HT1080 (cell line): ENCODE results near the gene WNT5A. TPM values are rescaled to one million over a fixed set of nuclear protein-coding genes. Genes with fewer than 3 reads are reported as not detected.
A peak's percentile ranks its signal among the peaks of the same experiment; 100 is the strongest.

Experiments
- DNase-seq: peaks from one replicate; pipeline ENCODE4 v3.0.0-alpha.2; 2015; ENCODE audit warnings: low read depth
- polyA plus RNA-seq, 2 experiments: library from polyadenylated mRNA; depleted of rRNA; stranded (reverse); fragments of >200 nt; gene quantifications; 2 replicates each; pipeline ENCODE4 v1.2.3, GENCODE V29; 2015
- total RNA-seq: library from RNA; depleted of rRNA; stranded (reverse); fragments of >200 nt; shearing (Covaris generic); gene quantifications from 2 replicates; pipeline ENCODE4 v1.2.3, GENCODE V29; 2014; rRNA removed

Gene WNT5A
- 5.8 and 9.9 TPM in 2 replicates for total RNA-seq
- polyA plus RNA-seq (2015; cell fraction: cytosol; rRNA removed) = 15.3 and 21.6 TPM in 2 replicates
- 45.6 and 49.0 TPM in 2 replicates for polyA plus RNA-seq (2015; cell fraction: nucleus; rRNA removed)

DNA sequence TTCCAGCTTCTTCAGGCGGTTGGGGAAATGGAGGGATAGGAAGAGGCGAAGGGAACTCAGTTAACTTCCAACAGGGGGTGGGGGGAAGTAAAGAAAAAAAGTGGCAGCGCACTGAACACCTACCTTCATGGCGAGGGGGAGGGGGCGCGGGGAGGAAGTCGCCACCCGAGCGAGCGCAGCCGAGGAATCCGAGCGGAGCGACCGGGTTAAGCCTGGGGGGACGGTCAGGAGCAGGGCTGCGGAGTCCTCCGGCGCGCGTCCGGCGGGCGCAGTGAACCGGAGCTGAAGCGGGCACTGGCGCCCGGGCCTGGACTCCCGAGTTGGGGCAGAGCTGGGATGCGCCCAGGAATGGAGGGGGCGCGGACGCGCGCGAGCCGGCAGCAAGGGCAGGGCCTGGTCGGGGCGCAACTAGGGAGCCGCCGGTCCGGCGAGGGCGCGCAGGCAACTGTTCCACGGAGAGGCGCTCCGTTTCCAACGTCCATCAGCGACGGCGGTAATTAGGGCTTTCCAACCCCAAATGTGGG is at the start of gene WNT5A:
Gene WNT5A (minus strand): TSS at position 450 of the 524 bp plus-strand sequence. CDS start 321 bp downstream, at position 129.
- DNase-seq = peak; percentile 47

DNA sequence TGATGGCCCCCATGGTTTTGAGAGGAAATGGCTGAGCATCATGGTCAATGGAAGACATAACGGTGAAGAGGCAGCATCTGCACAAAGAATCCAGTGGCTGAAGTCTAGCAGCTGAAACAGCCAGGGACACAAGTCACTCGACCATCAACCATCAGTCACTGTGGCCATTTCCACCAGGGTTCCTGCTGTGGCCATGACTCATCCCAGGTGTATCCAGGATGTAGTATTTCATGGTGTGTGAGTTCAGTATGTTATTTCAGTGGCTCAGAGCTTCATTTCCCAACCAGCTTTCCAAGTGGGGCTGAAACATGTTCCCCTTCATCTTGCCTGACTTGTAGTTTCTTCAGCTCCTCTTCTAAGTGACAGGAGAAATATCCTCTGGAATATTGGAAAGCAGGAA is 47.8 kb upstream of the WNT5A start:
- peak; percentile 31 for DNase-seq

DNA sequence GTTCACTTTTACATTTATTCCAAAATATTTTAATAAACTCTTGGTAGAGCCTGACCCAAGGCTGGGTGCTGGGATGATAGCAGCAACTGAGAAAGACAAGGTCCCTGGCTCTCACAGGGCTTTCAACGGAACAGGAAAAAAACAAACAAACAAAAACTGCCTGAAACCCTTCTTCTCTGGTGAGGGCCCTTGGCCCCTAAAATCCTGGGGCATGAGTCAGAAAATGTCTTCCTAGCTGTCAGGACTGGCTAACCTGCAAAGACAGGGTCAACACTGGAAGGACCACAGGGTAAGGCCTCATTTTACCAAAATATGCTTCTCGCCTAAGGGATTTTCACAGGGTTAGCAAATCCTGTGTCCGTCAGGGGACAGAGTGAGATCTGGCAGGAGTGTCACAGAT is 45.7 kb upstream of the WNT5A start:
- DNase-seq = no peak

DNA sequence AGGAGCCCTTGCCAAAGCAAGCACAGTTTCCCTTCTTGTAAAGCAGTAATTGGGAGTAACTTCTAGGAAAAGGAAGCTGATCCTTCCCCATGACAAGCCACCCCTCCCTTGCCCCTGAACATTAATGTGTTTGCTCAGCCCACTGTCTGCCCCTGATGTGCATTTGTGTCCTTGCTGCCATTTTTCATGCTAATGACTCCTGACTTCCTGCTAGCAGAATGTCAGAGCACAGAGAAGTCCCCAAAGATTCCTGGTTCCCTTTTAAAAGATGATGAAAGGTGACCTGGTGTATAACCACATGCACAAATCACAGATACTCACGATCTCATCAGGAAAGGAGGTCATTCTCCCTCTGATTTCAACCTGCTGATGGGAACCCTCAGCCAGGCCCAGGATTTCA is 44.2 kb upstream of the WNT5A start:
- no peak for DNase-seq

DNA sequence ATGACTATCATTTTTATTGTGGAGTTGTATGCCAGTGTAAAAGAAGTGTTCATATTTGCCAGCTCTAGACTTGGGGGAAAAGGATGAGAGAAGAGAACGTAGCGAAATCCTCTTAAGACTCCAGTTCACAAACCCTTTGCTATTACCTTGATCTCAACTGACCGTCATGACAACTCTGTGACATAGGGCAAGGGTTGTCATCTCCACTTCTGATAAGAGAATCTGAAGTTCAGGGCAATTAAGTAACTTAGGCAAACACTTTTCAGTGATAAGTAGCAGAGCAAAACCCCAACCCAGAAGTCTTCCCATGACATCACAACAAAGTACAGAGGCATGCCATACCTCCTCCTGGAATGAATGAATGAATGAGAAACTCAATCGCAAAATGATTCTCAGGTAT is 40.3 kb upstream of the WNT5A start:
- DNase-seq = no peak

DNA sequence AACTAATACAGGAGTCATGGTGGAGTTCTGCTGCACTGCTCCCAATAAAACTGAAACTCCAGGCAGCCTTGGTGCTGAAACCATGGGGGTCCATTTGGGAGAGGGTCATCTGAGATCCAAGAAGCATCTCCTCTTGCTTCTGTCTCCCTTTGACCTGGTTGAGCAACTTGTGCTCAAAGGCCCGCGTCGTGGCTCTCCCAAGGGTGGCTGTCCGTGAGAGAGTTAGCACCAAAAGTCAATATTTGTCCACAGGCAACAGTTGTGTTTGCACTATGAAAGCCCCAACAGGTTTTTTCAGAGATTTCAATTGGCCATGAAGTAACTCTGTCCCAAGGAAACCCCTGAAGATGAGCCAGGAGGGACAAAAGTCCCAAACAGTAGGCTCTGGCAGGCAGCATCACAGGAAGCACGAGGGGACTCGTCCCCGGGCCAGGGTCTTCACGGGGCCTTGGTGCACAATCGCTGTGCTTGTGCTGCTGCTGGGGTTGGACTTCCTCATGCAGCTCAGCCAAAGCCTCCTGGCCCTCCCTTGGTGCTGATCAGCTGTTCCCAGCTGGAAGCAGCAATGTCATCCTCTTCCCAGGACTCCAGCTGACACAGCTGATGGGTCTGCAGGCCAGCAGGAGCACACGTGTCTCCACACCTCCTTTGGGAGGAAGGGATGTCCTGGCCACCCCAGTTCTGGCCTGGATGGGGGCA is 39.4 kb upstream of the WNT5A start:
- no peak for DNase-seq

DNA sequence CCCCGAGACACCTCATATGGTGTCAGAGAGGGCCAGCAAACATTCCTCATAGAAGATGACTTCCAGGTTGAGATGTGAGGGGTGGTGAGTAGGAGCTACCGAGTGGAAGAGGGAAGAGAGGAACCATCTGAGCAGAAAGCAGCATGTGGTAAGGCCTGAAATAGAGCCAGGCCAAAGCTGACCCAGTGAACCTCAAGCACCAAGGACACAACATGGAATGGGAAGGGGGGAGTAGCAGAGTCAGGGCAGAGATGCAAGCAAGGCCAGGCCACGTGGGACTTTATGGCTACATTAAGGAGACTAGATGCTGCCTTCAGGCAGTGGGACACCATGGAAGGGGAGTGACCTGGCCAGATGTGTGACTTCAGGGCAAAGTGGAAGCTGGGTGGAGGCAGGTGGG is 38.3 kb upstream of the WNT5A start:
- no peak for DNase-seq

DNA sequence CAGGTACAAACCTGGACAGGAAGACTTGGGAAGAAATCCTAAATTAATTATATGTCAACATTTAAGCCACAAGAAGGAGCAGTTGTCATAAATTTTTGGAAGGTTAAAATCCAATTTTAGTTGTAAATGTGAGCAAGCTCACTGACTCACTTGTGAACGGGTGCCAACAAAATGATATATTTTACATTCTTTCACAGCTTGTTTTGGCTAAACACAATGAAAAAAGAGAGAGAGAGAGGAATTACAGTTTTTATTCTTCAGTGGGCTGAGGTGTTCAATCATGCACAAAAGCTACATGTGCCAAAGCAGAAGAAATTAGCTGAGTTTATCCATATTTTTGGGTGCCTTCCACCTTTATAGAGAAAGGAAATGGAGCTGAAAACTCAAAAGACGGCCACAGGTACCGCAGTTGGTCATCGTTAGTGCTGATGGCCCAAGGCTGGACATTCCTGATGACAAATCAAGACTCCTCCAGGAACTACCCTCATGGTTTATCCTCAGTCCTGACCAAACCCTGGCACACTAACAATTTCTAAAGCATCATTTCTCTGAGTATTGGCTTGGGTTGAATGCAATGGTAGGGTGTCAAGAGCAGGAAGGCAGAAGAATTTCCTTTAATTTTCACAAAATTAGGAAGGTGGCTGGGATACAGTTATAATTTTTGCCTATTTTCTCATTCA is 37.6 kb upstream of the WNT5A start:
- peak; percentile 48 for DNase-seq

DNA sequence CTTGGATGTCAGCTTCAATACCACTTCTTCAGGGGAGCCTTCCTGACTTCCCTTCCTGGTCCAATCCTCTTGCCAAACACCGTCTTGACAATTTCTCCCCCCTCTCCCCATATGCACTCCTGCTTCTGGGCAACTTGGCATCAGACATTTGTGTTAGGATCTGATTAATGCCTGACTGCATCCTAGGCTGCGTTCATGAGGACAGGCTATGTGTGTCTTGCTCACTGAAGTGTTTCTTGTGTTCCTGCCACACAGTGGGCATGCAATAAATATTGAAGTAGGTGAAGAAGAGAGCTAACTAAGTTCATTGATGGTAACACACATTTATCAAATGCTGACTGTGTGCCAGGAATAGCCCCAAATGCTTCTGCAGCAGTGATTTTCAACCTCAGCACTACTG is 36.4 kb upstream of the WNT5A start:
- DNase-seq = no peak

DNA sequence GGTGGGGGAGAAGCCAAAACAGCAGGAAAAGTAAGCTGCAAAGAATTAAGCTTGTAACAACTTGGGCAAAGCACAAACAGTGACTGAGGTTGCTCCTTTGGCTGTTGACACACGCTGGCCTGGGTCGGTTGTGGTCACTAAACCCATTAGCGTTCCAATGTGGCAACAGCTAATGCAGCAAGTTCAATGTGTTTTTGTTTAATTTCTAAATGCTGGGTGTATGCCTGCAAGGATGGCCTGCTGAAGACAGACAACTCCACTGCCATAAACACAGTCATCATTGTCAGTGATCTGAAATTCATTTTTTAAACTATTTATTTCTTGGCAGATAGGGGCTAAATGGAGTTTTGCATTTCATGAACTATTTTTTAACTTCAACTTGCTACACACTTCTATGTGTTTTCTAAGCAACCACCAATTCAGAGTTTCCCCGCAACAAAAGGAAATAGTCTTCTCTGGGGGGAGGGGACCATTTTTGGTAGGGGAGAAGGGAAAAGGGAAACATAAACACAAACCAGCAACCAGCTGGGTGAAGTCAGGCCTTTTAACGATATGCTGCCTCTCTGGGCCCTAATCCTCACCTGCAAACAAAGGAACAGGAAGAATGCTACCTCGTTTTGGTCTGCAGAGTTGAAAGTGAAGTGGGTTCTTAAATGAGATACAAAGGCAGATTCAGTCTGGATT is 34.8 kb upstream of the WNT5A start:
- no peak for DNase-seq

DNA sequence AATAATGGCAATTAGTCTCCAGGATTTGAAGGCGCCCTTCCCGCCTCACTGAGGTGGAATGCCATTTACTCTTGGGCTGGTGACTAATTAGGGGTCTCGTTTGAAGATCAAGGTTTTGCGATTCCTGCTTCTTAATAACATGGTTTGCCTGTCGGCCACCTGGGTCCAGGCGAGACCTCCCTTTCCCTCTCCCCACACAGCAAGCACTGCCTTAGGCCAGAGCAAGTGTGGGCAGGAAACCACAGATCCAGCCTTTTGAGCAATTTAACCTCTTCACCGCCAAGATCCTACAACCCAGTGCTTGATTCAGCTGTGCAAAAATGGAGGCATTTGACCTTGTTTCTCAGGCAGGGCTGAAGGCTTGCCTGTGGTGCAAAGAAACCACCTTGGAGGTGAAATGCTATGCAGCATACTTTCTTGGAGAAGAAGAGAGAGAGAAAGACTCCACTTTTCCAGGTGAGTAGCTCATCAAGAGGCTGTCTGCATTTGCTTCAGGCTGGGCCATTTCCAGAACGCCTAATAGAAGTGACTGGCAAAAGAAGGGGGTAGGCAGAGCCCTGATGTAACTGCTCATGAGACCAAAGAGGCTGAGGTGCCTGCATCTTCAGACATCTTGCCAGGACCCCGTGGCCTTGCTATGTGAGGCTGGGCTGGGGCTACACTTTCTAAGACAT is 34.1 kb upstream of the WNT5A start:
- no peak for DNase-seq

DNA sequence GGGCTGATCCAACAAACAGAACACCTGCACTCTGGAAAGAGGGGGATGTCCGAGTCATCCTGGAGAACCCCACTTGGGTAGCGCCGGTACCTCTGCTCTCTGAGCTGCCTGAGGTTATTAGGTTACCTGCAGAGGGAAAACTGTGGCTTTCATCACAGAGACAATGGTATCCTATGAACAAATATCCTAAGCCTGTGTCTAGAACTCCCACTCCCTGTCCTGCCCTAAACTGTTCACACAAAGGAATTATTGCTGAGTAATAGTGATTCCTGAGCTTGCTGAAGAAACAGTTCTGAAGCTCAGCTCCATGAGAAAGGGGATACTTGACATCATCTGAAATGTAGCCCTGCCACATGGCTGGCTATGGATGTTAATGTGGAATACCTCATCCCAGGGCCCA is 31.9 kb upstream of the WNT5A start:
- no peak for DNase-seq

DNA sequence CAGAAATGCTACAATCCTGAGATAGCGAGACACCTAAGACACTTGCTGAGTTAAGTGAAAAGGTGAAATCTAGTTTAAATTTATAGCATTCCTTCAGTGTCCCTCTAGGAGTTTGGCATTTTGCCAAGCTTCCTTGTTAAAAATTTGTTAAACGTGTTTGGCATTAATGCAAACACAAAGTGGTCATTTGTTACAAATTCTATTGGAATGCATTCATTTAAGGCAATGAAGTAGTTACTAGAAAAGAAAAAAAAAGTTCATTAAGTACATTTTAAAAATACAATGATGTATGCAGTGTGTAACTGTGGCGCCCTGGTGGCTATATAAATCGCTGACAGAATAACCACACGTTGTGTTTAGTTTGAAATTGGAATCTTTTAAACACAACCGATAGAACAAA is 31.3 kb upstream of the WNT5A start:
- no peak for DNase-seq

DNA sequence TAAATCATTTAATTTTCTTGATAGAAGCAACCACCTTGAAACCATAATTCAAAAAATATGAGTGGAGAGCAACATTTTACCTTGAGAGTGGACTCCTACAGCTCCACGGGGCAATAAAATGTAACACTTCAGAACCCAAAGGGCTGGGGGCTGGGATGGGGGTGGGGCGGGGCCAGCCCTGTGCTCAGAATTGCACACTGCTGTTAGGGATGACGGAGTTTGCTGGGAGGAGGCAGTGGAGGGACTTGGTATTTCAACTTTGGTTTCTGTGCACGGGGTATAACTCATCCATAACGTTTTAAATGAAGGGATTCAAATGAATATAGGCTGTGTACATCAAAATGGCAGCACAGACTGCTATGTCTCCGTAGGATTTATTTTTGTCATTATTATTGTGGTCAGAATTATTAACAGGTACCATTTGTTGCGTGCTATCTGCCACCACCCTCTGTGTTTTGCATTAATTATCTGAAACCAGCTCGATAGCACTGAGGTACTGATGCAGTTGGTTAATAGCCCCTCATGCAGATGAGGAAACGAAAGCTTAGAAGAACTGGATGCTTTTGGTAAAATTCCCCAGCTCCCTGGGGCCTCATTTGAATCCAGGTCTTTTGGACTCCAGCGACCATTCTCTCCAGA is 29.4 kb upstream of the WNT5A start:
- DNase-seq = no peak

DNA sequence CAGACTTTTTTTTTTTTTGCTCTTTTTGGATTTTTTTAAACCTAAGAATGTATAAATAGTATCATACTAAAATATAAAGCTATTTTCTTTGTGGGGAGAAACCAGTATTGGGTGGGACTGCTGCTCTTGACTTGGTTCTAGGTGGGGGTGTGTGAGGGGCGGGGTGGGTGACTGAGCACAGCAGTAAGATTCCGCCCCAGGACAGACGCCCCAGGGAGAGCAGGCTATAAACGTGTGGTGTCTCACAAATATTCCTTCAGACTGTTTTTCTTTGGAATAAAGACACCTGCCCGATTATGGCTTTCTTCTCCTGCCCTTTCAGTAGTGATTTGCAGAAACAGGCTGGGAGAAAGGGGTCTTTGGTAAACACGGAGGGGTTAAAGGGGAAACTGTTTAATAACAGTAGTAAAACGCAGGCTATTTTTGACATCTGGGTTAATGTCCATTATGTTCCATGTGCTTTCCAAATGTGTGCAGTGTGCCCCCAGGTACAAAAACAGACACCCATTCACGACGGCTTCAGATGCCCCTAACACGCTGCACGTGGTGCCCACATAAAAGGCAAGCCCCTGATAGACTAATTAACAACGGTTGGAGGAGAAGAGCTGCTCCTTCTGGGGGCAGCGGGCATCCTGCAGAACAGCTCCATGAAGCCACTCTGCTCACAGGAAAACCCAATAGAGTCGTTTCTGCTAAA is 28.6 kb upstream of the WNT5A start:
- DNase-seq = no peak

DNA sequence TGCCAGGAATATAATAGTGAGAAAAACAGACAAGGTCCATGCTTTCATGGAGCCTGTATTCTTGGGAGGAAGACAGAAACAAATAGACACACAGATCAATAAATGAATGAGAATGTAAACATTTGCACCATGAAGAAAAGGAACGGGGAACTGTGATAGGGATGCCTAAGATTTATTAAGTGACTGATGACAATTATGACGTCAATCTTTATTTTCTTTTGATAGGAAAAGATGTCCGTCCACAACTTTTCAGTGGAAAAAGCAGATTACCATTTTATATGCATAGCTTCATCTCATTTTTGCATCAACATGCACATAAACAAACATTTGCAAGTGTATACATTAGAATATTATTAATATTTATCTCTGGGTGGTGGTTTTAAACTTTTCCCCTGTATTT is 27.9 kb upstream of the WNT5A start:
- no peak for DNase-seq

DNA sequence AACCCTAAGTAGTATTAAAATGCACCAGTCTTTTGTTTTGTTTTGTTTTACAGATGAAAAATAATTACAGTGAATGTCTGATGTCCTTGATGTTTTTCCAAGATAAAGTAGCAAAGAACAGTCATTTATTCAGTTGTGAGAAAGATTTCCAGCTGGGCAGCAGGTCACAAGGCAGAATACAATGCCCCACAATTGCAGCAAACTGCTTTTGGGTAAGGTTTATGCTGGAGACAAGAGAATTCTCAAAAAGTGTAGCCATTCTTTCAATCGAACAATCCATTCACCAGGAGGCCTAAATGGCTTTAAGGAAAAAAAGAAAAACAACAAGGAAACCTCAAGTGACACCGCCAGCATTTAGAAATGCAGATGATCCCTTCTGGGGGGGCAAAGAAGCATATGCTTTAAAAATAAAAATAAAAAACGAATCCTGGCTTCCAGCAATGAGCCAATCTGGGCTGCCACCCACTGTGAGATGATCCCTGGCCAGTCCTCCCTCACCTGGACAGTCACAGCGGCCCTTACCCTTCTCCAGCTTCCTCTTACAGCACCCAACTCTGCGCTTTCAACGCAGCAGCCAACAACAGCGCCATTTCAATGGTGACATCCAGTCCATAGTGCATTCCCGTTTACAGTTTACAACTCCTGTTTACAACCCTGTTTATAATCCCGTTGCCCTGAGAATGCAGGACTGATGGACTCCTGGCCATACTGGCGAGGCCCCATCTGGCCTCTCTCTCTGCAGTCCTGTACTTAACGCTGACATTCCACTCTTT is 25.7 kb upstream of the WNT5A start:
- DNase-seq = no peak

DNA sequence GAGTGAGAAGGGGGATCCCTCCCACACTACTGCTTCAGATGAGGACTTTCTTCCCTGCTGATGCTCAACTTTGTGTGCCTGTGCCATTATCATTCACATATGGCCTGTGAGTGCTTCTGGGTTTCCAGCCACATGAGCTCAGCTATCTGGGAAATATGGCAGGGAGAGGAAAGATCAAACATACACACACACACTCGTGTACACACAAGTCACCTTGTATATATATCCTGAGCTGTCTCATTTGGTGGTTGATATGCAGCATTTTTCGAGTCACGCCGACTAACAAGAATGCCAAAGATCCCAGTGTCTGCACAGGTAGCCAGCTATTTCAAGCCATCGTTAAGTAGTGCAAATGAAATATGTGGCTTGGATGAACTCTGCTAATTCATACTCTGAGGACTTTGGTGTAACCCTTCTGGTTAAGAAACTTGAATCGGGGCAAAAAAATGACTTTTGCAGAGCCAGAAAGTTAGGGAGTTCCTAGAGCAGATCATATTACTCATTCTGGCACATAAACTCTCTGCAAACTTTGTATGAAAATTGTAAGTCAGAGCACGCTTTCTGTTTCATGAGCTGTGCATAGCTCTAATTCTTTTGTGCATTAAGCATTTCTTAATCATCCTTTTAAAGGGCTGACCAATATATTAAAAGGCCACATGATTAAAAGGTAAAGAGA is 24.9 kb upstream of the WNT5A start:
- no peak for DNase-seq

DNA sequence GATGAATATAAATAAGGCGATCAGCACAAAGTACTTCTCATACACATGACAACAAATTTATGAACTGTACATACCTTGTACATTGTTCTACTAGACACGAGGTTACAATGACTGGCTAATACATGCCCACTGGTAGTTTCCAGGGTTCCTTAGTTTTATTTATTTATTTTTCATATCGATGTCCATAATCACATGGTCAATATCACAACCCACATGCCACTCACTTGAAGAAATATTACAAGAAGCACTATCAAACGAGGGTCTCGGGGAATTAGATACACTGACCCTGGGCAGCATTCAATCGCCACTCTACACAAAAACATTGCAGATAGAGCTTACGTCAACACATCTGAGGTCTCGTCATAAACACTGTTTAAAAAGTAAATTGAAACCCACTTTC is 21.2 kb upstream of the WNT5A start:
- DNase-seq = no peak
